Endothelial cell of umbilical vein (primary cell): ENCODE results near the gene MYOF. TPM values are rescaled to one million over a fixed set of nuclear protein-coding genes. Genes with fewer than 3 reads are reported as not detected.
A peak's percentile ranks its signal among the peaks of the same experiment; 100 is the strongest.

Experiments used
- BruUV-seq: library from RNA; stranded (reverse); fragments of 400-500 nt; replicated peaks from 2 replicates; lab custom pipeline; 2021; lab: Mats Ljungman, UMichigan
- CTCF ChIA-PET: fragments of 300-600, 350-600 bp; sonication (Branson Sonifier 250); formaldehyde crosslinking; loops from one replicate; lab custom pipeline; 2021; ENCODE audit warnings: antibody characterized with exemption, inconsistent platforms; lab: Charles Lee
- POLR2A ChIA-PET: fragments of 300-600, 350-600 bp; sonication (Branson Sonifier 250); formaldehyde crosslinking; loops from one replicate; lab custom pipeline; 2021; ENCODE audit warnings: antibody characterized with exemption, inconsistent platforms; lab: Charles Lee
- DNase-seq: peaks from one replicate; pipeline ENCODE4 v3.0.0-alpha.2; 2011; ENCODE audit warnings: low read depth, low spot score
- FAIRE-seq: peaks from 2 replicates; lab custom pipeline; 2011; peaks lifted over from hg19 to GRCh38; lab: Jason Lieb, UNC
- H2AFZ ChIP-seq: 2 replicates; pipeline ENCODE4 v1.6.0; 2012; ENCODE audit warnings: low read depth, low read length, control low read depth, inconsistent platforms
- H3K27ac ChIP-seq: 2 replicates; pipeline ENCODE4 v1.5.1; 2011; ENCODE audit warnings: low read depth, mild to moderate bottlenecking, control low read depth, low read length, moderate library complexity; ENCODE audit not compliant: insufficient read depth
- H3K27me3 ChIP-seq, 2 experiments: 2 replicates each; pipeline versions ENCODE4 v1.6.0 to v1.6.1; 2011; ENCODE audit warnings: low read length in 2 of 2, mixed read lengths in 1 of 2; ENCODE audit not compliant: control insufficient read depth in 2 of 2, insufficient read depth in 2 of 2
- H3K36me3 ChIP-seq, 2 experiments: 2 replicates in 1 of 2; 3 replicates in 1 of 2; pipeline ENCODE4 v1.5.1; 2011; ENCODE audit warnings: low read length in 2 of 2, mild to moderate bottlenecking in 1 of 2, moderate library complexity in 1 of 2; ENCODE audit not compliant: control insufficient read depth in 2 of 2, insufficient read depth in 2 of 2; ENCODE audit errors: extremely low read depth in 1 of 2
- H3K4me1 ChIP-seq: 3 replicates; pipeline ENCODE4 v1.5.1; 2011; ENCODE audit warnings: mild to moderate bottlenecking, low read length; ENCODE audit not compliant: control insufficient read depth, insufficient read depth; ENCODE audit errors: extremely low read depth
- H3K4me2 ChIP-seq: 2 replicates; pipeline ENCODE4 v1.6.1; 2011; ENCODE audit warnings: low read length, control low read depth, mixed read lengths; ENCODE audit not compliant: insufficient read depth
- H3K4me3 ChIP-seq, 3 experiments: fragments of 200-600 bp in 1 of 3; sonication (generic), shearing (Covaris generic) in 1 of 3; replicated peaks in 1 of 3; 2 replicates each; pipeline ENCODE4 v1.5.1; 2011 to 2016; ENCODE audit warnings: control low read depth in 3 of 3, low read length in 3 of 3, mild to moderate bottlenecking in 2 of 3, inconsistent platforms in 1 of 3, low read depth in 1 of 3, moderate library complexity in 1 of 3; ENCODE audit not compliant: insufficient read depth in 1 of 3
- H3K79me2 ChIP-seq: 2 replicates; pipeline ENCODE4 v1.6.0; 2012; ENCODE audit warnings: low read length, inconsistent platforms; ENCODE audit not compliant: control insufficient read depth, insufficient read depth
- H3K9ac ChIP-seq: replicated peaks from 2 replicates; pipeline ENCODE3; 2011; ENCODE audit warnings: low read length, control low read depth; ENCODE audit not compliant: insufficient read depth; ENCODE audit errors: extremely low read depth
- H3K9me1 ChIP-seq: replicated peaks from 3 replicates; pipeline ENCODE4 v1.6.0; 2011; ENCODE audit warnings: mild to moderate bottlenecking, low read length; ENCODE audit not compliant: control insufficient read depth, insufficient read depth; ENCODE audit errors: extremely low read depth
- H3K9me3 ChIP-seq: replicated peaks from 2 replicates; pipeline ENCODE4 v1.5.1; 2012; ENCODE audit warnings: low read length, inconsistent platforms; ENCODE audit not compliant: control insufficient read depth, insufficient read depth
- H4K20me1 ChIP-seq: replicated peaks from 2 replicates; pipeline ENCODE3; 2011; ENCODE audit warnings: mild to moderate bottlenecking, low read length; ENCODE audit not compliant: control insufficient read depth, insufficient read depth; ENCODE audit errors: extremely low read depth
- EZH2 ChIP-seq: IDR thresholded peaks from 2 replicates; pipeline ENCODE4 v1.6.1; 2012; ENCODE audit warnings: borderline replicate concordance, low read depth, mild to moderate bottlenecking, moderate library complexity, low read length, inconsistent platforms; ENCODE audit not compliant: severe bottlenecking
- FOS ChIP-seq: IDR thresholded peaks from 2 replicates; pipeline ENCODE4 v1.6.1; 2011; ENCODE audit warnings: mild to moderate bottlenecking, low read length, moderate library complexity, borderline replicate concordance; ENCODE audit not compliant: insufficient read depth
- GATA2 ChIP-seq: IDR thresholded peaks from 2 replicates; pipeline ENCODE4 v1.7.0; 2011; ENCODE audit warnings: low read depth, mild to moderate bottlenecking, moderate library complexity, mixed read lengths, low read length; ENCODE audit not compliant: insufficient read length, insufficient read depth
- JUN ChIP-seq: IDR thresholded peaks from 2 replicates; pipeline ENCODE4 v1.6.1; 2011; ENCODE audit warnings: borderline replicate concordance, low read depth; ENCODE audit not compliant: insufficient read length, insufficient read depth
- MYC ChIP-seq: IDR thresholded peaks from one replicate; pipeline ENCODE4 v1.6.1; 2011; ENCODE audit warnings: mild to moderate bottlenecking, low read depth, low read length
- POLR2A ChIP-seq: IDR thresholded peaks from 2 replicates; pipeline ENCODE4 v1.6.1; 2012; ENCODE audit warnings: low read depth, mild to moderate bottlenecking, control low read depth, low read length
- POLR2AphosphoS5 ChIP-seq: IDR thresholded peaks from 2 replicates; pipeline ENCODE4 v1.6.1; 2012; ENCODE audit warnings: low read depth, mild to moderate bottlenecking, control low read depth, low read length, moderate library complexity; ENCODE audit not compliant: insufficient read depth
- dilution Hi-C: fragments of 300-500 bp; cut with MboI; formaldehyde crosslinking; loops from one replicate; pipeline ENCODE4 v1.15.0; 2019; ENCODE audit warnings: low sequenced_read_pairs; ENCODE audit not compliant: extremely low pct_ligation_motif_present
- intact Hi-C: fragments of 100-400 bp; cut with micrococcal nuclease; formaldehyde crosslinking; loops from one replicate; pipeline ENCODE4 v1.10.0; 2022
- polyA plus RNA-seq, 4 experiments: library from polyadenylated mRNA; depleted of rRNA in 3 of 4; stranded (reverse) in 3 of 4; unstranded in 1 of 4; fragments of >200 nt; gene quantifications; 2 replicates each; pipeline versions ENCODE4 v1.2.1 to v1.2.3, GENCODE V29; 2011 to 2012; ENCODE audit warnings: missing spikeins in 1 of 4
- total RNA-seq: library from RNA; stranded (reverse); gene quantifications from 2 replicates; pipeline ENCODE4 v1.2.3, GENCODE V29; 2021
- TF ChIP-seq, protein P1 (sequence below): IDR thresholded peaks from 2 replicates; pipeline ENCODE4 v1.6.1; 2011; ENCODE audit not compliant: insufficient read depth, insufficient read length
- TF ChIP-seq, protein P2 (sequence below), 2 donors: IDR thresholded peaks; 1 replicate in 1 of 2; 2 replicates in 1 of 2; pipeline ENCODE4 v1.5.1; 2011; ENCODE audit warnings: low read length in 2 of 2, mild to moderate bottlenecking in 2 of 2, moderate library complexity in 2 of 2, control low read depth in 1 of 2, inconsistent platforms in 1 of 2, low read depth in 1 of 2; ENCODE audit not compliant: insufficient read depth in 1 of 2; ENCODE audit errors: extremely low read depth in 1 of 2

The MYOF gene
- total and polyA plus RNA-seq, 2 donors (not counting 3 experiments of a cell fraction or from before 2014, with no cell fraction given) = 98.4 to 379 TPM

DNA sequence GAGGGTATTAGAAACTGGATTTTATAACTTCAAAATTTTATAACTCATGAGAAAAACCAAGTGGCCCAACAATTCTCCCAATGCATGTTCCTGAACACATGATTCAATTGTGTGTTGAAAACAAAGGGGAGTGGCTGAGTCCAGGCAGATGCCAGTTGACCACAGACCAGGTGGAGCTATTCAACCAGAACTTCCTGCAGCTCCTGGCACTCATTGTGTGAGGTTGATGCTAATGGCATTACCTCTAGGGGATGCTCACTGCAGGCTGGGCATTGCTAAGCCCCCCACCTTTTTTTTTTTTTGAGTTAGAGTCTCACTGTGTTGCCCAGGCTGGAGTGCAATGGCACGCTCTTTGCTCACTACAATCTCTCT is 20.3 kb downstream of the MYOF start:
- H3K9ac ChIP-seq = peak overlapping the region; percentile 65
- BruUV-seq = no TSS peak
- FAIRE-seq (peak; percentile 76), DNase-seq (peak; percentile 67)
- POLR2A ChIA-PET = interaction anchor here (0.7 to 3.0 kb wide), 6 partner anchors 9 to 86 kb away, joined by 4 to 26 read pairs (median 12); partner anchors contain the start of gene MYOF
- intact Hi-C loops = loop anchor here (1.0 to 10.0 kb wide), 3 partner anchors 16 to 627 kb away; no protein-coding TSS in a partner anchor
- no peaks in the 10 kb centered on the region for H3K9me3 ChIP-seq
- peaks cover 61% of the 10 kb centered on the region for H3K79me2 ChIP-seq
- CTCF ChIA-PET = interaction anchor here (1.0 to 6.4 kb wide), 11 partner anchors 10 to 85 kb away, joined by 3 to 76 read pairs (median 6); partner anchors contain the start of gene MYOF
- peaks cover 86% of the 10 kb centered on the region for H3K4me1 ChIP-seq
- dilution Hi-C loops = no loop called here
- peaks cover 10 to 12% of the 10 kb centered on the region in 2 experiments for H3K36me3 ChIP-seq
- no peak overlapping the region for H3K4me3 ChIP-seq
- no peaks in the 10 kb centered on the region for H3K27me3 ChIP-seq
- H4K20me1 ChIP-seq = no peaks in the 10 kb centered on the region
- H3K4me2 ChIP-seq = peak overlapping the region; percentile 53
- peak overlapping the region; percentile 89 for H3K27ac ChIP-seq
- TF ChIP-seq, protein P1, sequence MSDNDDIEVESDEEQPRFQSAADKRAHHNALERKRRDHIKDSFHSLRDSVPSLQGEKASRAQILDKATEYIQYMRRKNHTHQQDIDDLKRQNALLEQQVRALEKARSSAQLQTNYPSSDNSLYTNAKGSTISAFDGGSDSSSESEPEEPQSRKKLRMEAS = no peak
- TF ChIP-seq, protein P2, sequence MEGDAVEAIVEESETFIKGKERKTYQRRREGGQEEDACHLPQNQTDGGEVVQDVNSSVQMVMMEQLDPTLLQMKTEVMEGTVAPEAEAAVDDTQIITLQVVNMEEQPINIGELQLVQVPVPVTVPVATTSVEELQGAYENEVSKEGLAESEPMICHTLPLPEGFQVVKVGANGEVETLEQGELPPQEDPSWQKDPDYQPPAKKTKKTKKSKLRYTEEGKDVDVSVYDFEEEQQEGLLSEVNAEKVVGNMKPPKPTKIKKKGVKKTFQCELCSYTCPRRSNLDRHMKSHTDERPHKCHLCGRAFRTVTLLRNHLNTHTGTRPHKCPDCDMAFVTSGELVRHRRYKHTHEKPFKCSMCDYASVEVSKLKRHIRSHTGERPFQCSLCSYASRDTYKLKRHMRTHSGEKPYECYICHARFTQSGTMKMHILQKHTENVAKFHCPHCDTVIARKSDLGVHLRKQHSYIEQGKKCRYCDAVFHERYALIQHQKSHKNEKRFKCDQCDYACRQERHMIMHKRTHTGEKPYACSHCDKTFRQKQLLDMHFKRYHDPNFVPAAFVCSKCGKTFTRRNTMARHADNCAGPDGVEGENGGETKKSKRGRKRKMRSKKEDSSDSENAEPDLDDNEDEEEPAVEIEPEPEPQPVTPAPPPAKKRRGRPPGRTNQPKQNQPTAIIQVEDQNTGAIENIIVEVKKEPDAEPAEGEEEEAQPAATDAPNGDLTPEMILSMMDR (IDR thresholded peaks at IDR 0.05; ENCODE audit: extremely low read depth in 1 of 2, insufficient read depth in 1 of 2, low read depth in 1 of 2, low read length in 2 of 2) = no peak
- TF ChIP-seq POLR2AphosphoS5 (peak; percentile 49), JUN (no peak), EZH2 (no peak), FOS (no peak), MYC (no peak), POLR2A (peak; percentile 76), GATA2 (no peak)
- no peak overlapping the region for H2AFZ ChIP-seq
- no peaks in the 10 kb centered on the region for H3K9me1 ChIP-seq
